Measurements from ENCODE around the gene MDM1. TPM values are rescaled to one million over a fixed set of nuclear protein-coding genes. Genes with fewer than 3 reads are reported as not detected.

The MDM1 gene
- total and polyA plus RNA-seq, 7 donors, result 4.2 to 113 (median 73.3) TPM

- H3K9me3 ChIP-seq, result no peaks in the 10 kb centered on the region
- no peaks in the 10 kb centered on the region for H3K36me3 ChIP-seq
- TF ChIP-seq EP300 (IDR thresholded peaks at IDR 0.05) (no peak), POLR2A (IDR thresholded peaks at IDR 0.05) (no peak), CTCF (IDR thresholded peaks at IDR 0.05) (no peak), POLR2AphosphoS5 (IDR thresholded peaks at IDR 0.05) (no peak)
- no peak overlapping the region for H3K4me3 ChIP-seq
- intact Hi-C loops (cut with DNase I), result no loop called here
- 90 to 94% methylated on average over 3 of the region's 3 CpGs for whole genome bisulfite sequencing, 2 donors
- peaks cover 0 to 38% (median 24%) of the 10 kb centered on the region in 4 donors for H3K4me1 ChIP-seq
- peak overlapping the region in 1 of 4 donors; percentile 69 for H3K27ac ChIP-seq
- H3K27me3 ChIP-seq, result no peaks in the 10 kb centered on the region
- DNase-seq, result no peak
These were observed 18.6 kb upstream of the MDM1 start for GRCh38 chr12:68350753-68351152.

- WGBS, 2 donors, result 89 to 90% methylated on average over 5 of the region's 5 CpGs
- DNase-seq, result no peak
- H3K27ac ChIP-seq, result peak overlapping the region; percentile 11 to 72 (median 40)
- H3K4me1 ChIP-seq, result peaks cover 0 to 32% (median 24%) of the 10 kb centered on the region in 4 donors
- no peak overlapping the region for H3K4me3 ChIP-seq
- intact Hi-C loops (cut with DNase I), result no loop called here
- H3K27me3 ChIP-seq, result no peaks in the 10 kb centered on the region
- H3K9me3 ChIP-seq, result no peaks in the 10 kb centered on the region
- TF ChIP-seq POLR2AphosphoS5 (IDR thresholded peaks at IDR 0.05), result no peak
- no peak for TF ChIP-seq POLR2A (IDR thresholded peaks at IDR 0.05)
- no peaks in the 10 kb centered on the region for H3K36me3 ChIP-seq
These were observed 17.9 kb upstream of the MDM1 start for GRCh38 chr12:68349921-68350606.

- H3K27me3 ChIP-seq, result no peaks in the 10 kb centered on the region
- 71 to 76% methylated on average over 2 of the region's 2 CpGs for WGBS, 2 donors
- intact Hi-C loops (cut with DNase I), result no loop called here
- H3K4me3 ChIP-seq, result no peak overlapping the region
- peak overlapping the region; percentile 11 to 72 (median 40) for H3K27ac ChIP-seq
- H3K36me3 ChIP-seq, result no peaks in the 10 kb centered on the region
- no peaks in the 10 kb centered on the region for H3K9me3 ChIP-seq
- H3K4me1 ChIP-seq, result peaks cover 0 to 29% (median 23%) of the 10 kb centered on the region in 4 donors
- no peak for DNase-seq
- TF ChIP-seq EP300 (IDR thresholded peaks at IDR 0.05) (no peak), POLR2A (IDR thresholded peaks at IDR 0.05) (no peak), CTCF (IDR thresholded peaks at IDR 0.05) (no peak)
These were observed 17.1 kb upstream of the MDM1 start for GRCh38 chr12:68349220-68349621.

GRCh38 chr12:68348419-68348818 is 16.3 kb upstream of the MDM1 start:
- TF ChIP-seq POLR2AphosphoS5 (IDR thresholded peaks at IDR 0.05) (no peak), EP300 (IDR thresholded peaks at IDR 0.05) (no peak), POLR2A (IDR thresholded peaks at IDR 0.05) (no peak), CTCF (IDR thresholded peaks at IDR 0.05) (no peak)
- no peaks in the 10 kb centered on the region for H3K27me3 ChIP-seq
- H3K36me3 ChIP-seq, result no peaks in the 10 kb centered on the region
- H3K27ac ChIP-seq, result peak overlapping the region in 3 of 4 donors; percentile 12 to 72 (median 69)
- H3K9me3 ChIP-seq, result no peaks in the 10 kb centered on the region
- no peak for DNase-seq
- no peak overlapping the region for H3K4me3 ChIP-seq
- H3K4me1 ChIP-seq, result peaks cover 0 to 29% (median 23%) of the 10 kb centered on the region in 4 donors
- 91 to 92% methylated on average over 5 of the region's 5 CpGs for WGBS, 2 donors
- intact Hi-C loops (cut with DNase I), result no loop called here

- Histone ChIP-seq H3K4me3 (no peak overlapping the region), H3K27ac (no peak overlapping the region), H3K4me1 (peaks cover 0 to 36% (median 28%) of the 10 kb centered on the region in 4 donors), H3K9me3 (no peaks in the 10 kb centered on the region), H3K27me3 (no peaks in the 10 kb centered on the region), H3K36me3 (no peaks in the 10 kb centered on the region)
- no peak for TF ChIP-seq POLR2AphosphoS5 (IDR thresholded peaks at IDR 0.05)
- no peak for TF ChIP-seq POLR2A (IDR thresholded peaks at IDR 0.05)
- TF ChIP-seq EP300 (IDR thresholded peaks at IDR 0.05), result no peak
- TF ChIP-seq CTCF (IDR thresholded peaks at IDR 0.05), result no peak
- intact Hi-C loops (cut with DNase I), result no loop called here
- WGBS, 2 donors, result 55 to 74% methylated on average over 3 of the region's 3 CpGs
- no peak for DNase-seq
These were observed 13.6 kb upstream of the MDM1 start for GRCh38 chr12:68345763-68346162.
